Panc1 (cell line): ENCODE measurements around the gene NFU1. TPM values are rescaled to one million over a fixed set of nuclear protein-coding genes. Genes with fewer than 3 reads are reported as not detected.

Source experiments
- ATAC-seq: fragments of 200-7000 bp; cut with Tn5 transposase; 2 replicates; pipeline ENCODE4 v1.9.1; 2020; ENCODE audit warnings: mild to moderate bottlenecking, moderate library complexity
- BruUV-seq: library from RNA; stranded (reverse); fragments of 400-500 nt; replicated peaks from 2 replicates; lab custom pipeline; 2021; lab: Mats Ljungman, UMichigan
- CTCF ChIA-PET: fragments of 300-600 bp; sonication (Branson Sonifier 250); formaldehyde crosslinking; loops from one replicate; lab custom pipeline; 2022; ENCODE audit warnings: antibody characterized with exemption; lab: Charles Lee
- POLR2A ChIA-PET: fragments of 300-600 bp; sonication (Branson Sonifier 250); formaldehyde crosslinking; loops from one replicate; lab custom pipeline; 2022; ENCODE audit warnings: antibody characterized with exemption; lab: Charles Lee
- DNase-seq: peaks from one replicate; pipeline ENCODE4 v3.0.0-alpha.2; 2010; ENCODE audit warnings: low read depth, low spot score
- H3K27ac ChIP-seq: 2 replicates; pipeline ENCODE4 v1.5.1; 2011; ENCODE audit warnings: mild to moderate bottlenecking, low read length, inconsistent platforms
- H3K27me3 ChIP-seq: fragments of 200-500 bp; sonication (Bioruptor generic); 2 replicates; pipeline ENCODE4 v1.6.0; 2014; ENCODE audit warnings: low read length, inconsistent platforms; ENCODE audit not compliant: control insufficient read depth, insufficient read depth
- H3K36me3 ChIP-seq: fragments of 200-500 bp; sonication (Bioruptor generic); 2 replicates; pipeline ENCODE4 v1.5.1; 2014; ENCODE audit warnings: inconsistent platforms, mild to moderate bottlenecking, low read length, moderate library complexity; ENCODE audit not compliant: control insufficient read depth, insufficient read depth
- H3K4me1 ChIP-seq: 2 replicates; pipeline ENCODE4 v1.5.1; 2011; ENCODE audit warnings: inconsistent platforms, mild to moderate bottlenecking, low read length, moderate library complexity; ENCODE audit not compliant: control insufficient read depth, insufficient read depth
- H3K4me3 ChIP-seq, 2 experiments: 2 replicates each; pipeline ENCODE4 v1.5.1; 2011 to 2012; ENCODE audit warnings: low read depth in 2 of 2, low read length in 2 of 2, mild to moderate bottlenecking in 2 of 2, inconsistent platforms in 1 of 2, moderate library complexity in 1 of 2
- H3K9me3 ChIP-seq: fragments of 200-500 bp; sonication (Bioruptor generic); 2 replicates; pipeline ENCODE4 v1.5.1; 2014; ENCODE audit warnings: low read depth, mild to moderate bottlenecking, inconsistent platforms, low read length, moderate library complexity; ENCODE audit not compliant: control insufficient read depth, insufficient read depth
- POLR2AphosphoS5 ChIP-seq: IDR thresholded peaks from 2 replicates; pipeline ENCODE4 v1.6.1; 2012; ENCODE audit warnings: mild to moderate bottlenecking, low read depth, low read length, moderate library complexity
- SIN3A ChIP-seq: IDR thresholded peaks from 2 replicates; pipeline ENCODE4 v1.6.1; 2012; ENCODE audit warnings: low read depth, mild to moderate bottlenecking, low read length, moderate library complexity, borderline replicate concordance; ENCODE audit not compliant: insufficient read depth
- TCF7L2 ChIP-seq: IDR thresholded peaks from 2 replicates; pipeline ENCODE4 v1.6.1; 2011; ENCODE audit warnings: mild to moderate bottlenecking, low read depth, low read length, inconsistent platforms
- in situ Hi-C: cut with HindIII; loops from 2 replicates; pipeline ENCODE4 v1.10.0; 2016; ENCODE audit warnings: low sequenced_read_pairs, low pct_unique_long_range_greater_than_20kb
- intact Hi-C: fragments of 100-400 bp; cut with micrococcal nuclease; formaldehyde crosslinking; loops from one replicate; pipeline ENCODE4 v1.10.0; 2022; ENCODE audit not compliant: unreplicated experiment
- total RNA-seq: library from RNA; stranded (reverse); gene quantifications from one replicate; pipeline ENCODE4 v1.2.1, GENCODE V29; 2021; ENCODE audit not compliant: unreplicated experiment
- TF ChIP-seq, protein P1 (sequence below), 2 experiments: IDR thresholded peaks; 2 replicates each; pipeline ENCODE4 v1.6.1; 2011 to 2012; ENCODE audit warnings: low read depth in 2 of 2, control low read depth in 1 of 2, low read length in 1 of 2, mild to moderate bottlenecking in 1 of 2, moderate library complexity in 1 of 2; ENCODE audit not compliant: insufficient read depth in 1 of 2
- TF ChIP-seq, protein P2 (sequence below): fragments of 450-650 bp; IDR thresholded peaks from 2 replicates; pipeline ENCODE4 v1.5.1; 2017; ENCODE audit warnings: mild to moderate bottlenecking

Gene NFU1
- total RNA-seq, 1 experiment from 2014 or later: 42.9 TPM

DNA sequence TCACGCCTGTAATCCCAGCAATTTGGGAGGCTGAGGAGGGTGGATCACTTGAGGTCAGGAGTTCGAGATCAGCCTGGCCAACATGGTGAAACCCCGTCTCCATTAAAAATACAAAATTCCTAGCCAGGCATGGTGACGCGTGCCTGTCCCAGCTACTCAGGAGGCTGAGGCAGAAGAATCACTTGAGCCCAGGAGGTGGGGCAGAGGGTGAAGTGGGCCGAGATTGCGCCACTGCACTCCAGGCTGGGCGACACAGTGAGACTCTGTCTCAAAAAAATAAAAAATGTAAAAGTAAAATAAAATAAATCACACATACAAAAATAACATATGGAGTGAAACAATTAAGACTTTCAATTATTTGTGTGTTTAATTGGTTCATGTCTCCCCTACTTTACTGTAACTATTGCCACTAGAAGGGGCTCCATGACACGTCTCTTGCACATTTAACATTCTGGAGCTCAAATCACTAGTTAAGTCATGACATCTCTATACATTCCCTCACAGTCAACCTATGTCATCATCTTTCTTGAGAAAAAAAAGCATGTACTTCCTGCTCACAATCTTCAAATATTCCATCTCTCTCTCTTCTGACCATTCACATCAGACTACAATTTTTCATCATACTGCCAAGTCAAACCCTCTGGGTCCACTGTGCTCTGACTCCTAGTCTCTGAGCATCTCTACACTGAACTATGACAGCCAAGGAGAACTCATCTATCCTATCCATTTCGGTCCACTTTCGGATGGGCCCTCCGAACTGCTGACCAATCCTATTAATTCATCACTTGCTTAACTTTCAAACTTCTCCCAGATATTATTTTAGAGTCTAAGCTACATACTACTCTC lies 56.9 kb downstream of the NFU1 start:
- ChIA-PET POLR2A (interaction anchor here (0.7 kb wide), 1 partner anchor 434 kb away, joined by 5 read pairs; no protein-coding TSS in a partner anchor), CTCF (no interaction called here)
- intact Hi-C loops: no loop called here
- BruUV-seq: no TSS peak
- no peaks in the 10 kb centered on the region for H3K27me3 ChIP-seq
- H3K4me1 ChIP-seq: peaks cover 3% of the 10 kb centered on the region; the same call in 1 of the 2 replicates
- H3K36me3 ChIP-seq: no peaks in the 10 kb centered on the region
- no peaks in the 10 kb centered on the region for H3K9me3 ChIP-seq
- no peak for DNase-seq
- ATAC-seq: no peak
- in situ Hi-C loops: no loop called here
- no peak overlapping the region for H3K27ac ChIP-seq
- no peak for TF ChIP-seq POLR2AphosphoS5
- no peak for TF ChIP-seq SIN3A
- TF ChIP-seq, protein P1, sequence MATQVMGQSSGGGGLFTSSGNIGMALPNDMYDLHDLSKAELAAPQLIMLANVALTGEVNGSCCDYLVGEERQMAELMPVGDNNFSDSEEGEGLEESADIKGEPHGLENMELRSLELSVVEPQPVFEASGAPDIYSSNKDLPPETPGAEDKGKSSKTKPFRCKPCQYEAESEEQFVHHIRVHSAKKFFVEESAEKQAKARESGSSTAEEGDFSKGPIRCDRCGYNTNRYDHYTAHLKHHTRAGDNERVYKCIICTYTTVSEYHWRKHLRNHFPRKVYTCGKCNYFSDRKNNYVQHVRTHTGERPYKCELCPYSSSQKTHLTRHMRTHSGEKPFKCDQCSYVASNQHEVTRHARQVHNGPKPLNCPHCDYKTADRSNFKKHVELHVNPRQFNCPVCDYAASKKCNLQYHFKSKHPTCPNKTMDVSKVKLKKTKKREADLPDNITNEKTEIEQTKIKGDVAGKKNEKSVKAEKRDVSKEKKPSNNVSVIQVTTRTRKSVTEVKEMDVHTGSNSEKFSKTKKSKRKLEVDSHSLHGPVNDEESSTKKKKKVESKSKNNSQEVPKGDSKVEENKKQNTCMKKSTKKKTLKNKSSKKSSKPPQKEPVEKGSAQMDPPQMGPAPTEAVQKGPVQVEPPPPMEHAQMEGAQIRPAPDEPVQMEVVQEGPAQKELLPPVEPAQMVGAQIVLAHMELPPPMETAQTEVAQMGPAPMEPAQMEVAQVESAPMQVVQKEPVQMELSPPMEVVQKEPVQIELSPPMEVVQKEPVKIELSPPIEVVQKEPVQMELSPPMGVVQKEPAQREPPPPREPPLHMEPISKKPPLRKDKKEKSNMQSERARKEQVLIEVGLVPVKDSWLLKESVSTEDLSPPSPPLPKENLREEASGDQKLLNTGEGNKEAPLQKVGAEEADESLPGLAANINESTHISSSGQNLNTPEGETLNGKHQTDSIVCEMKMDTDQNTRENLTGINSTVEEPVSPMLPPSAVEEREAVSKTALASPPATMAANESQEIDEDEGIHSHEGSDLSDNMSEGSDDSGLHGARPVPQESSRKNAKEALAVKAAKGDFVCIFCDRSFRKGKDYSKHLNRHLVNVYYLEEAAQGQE (IDR thresholded peaks at IDR 0.05; ENCODE audit: insufficient read depth in 1 of 2, low read depth in 2 of 2, low read length in 1 of 2): no peak
- TF ChIP-seq TCF7L2: no peak
- TF ChIP-seq, protein P2, sequence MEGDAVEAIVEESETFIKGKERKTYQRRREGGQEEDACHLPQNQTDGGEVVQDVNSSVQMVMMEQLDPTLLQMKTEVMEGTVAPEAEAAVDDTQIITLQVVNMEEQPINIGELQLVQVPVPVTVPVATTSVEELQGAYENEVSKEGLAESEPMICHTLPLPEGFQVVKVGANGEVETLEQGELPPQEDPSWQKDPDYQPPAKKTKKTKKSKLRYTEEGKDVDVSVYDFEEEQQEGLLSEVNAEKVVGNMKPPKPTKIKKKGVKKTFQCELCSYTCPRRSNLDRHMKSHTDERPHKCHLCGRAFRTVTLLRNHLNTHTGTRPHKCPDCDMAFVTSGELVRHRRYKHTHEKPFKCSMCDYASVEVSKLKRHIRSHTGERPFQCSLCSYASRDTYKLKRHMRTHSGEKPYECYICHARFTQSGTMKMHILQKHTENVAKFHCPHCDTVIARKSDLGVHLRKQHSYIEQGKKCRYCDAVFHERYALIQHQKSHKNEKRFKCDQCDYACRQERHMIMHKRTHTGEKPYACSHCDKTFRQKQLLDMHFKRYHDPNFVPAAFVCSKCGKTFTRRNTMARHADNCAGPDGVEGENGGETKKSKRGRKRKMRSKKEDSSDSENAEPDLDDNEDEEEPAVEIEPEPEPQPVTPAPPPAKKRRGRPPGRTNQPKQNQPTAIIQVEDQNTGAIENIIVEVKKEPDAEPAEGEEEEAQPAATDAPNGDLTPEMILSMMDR: no peak
- no peak overlapping the region for H3K4me3 ChIP-seq

DNA sequence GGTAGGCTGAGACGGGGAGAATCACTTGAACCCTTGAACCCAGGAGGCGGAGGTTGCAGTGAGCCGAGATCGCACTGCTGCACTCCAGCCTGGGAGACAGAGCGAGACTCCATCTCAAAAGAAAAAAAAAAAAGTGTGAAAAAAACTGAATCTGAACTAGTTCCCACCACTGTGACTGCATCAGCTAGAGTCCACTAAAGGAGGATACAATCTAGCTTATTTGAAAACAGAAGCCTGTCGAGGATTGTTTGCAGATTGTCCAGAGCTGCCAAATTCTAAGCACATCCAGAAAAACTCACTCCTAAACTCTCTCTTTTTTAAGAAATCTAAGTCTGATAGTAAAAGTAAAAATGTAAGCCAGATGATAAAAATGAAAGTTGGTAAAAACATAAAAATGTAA lies 60.8 kb downstream of the NFU1 start:
- Histone ChIP-seq H3K27ac (no peak overlapping the region), H3K36me3 (0 out of 2 replicates have a peak, but pooled peaks cover 4% of the 10 kb centered on the region), H3K9me3 (no peaks in the 10 kb centered on the region), H3K4me1 (no peaks in the 10 kb centered on the region), H3K4me3 (no peak overlapping the region), H3K27me3 (no peaks in the 10 kb centered on the region)
- no peak for TF ChIP-seq SIN3A
- TF ChIP-seq, protein P2: no peak
- no peak for TF ChIP-seq POLR2AphosphoS5
- TF ChIP-seq, protein P1 (IDR thresholded peaks at IDR 0.05; ENCODE audit: insufficient read depth in 1 of 2, low read depth in 2 of 2, low read length in 1 of 2): no peak
- TF ChIP-seq TCF7L2: no peak
- in situ Hi-C loops (no loop called here), intact Hi-C loops (no loop called here)
- ATAC-seq: no peak
- DNase-seq: no peak
- ChIA-PET CTCF (interaction anchor here (0.6 to 1.5 kb wide), 2 partner anchors 9 to 28 kb away, joined by 6 read pairs; no protein-coding TSS in a partner anchor), POLR2A (no interaction called here)
- no TSS peak for BruUV-seq
